Measurements from ENCODE around the gene AHCYL2. TPM values are rescaled to one million over a fixed set of nuclear protein-coding genes. Genes with fewer than 3 reads are reported as not detected.
"Not testable (repeated sequence)": the region's sequence is repeated elsewhere in the genome, so short reads cannot be mapped to it uniquely, and the experiment has no call there.

AHCYL2 gene
- total RNA-seq, 5 donors from 2014 or later (not counting 1 experiment from before 2014, with no cell fraction given): 13.1 to 17.6 (median 15.9) TPM

- H3K4me3 ChIP-seq (ENCODE audit: control insufficient read depth in 1 of 2, extremely low read depth in 1 of 2, low read length in 1 of 2); H3K27ac ChIP-seq (ENCODE audit: low read length); DNase-seq; H3K4me3 Mint-ChIP-seq; H3K27me3 Mint-ChIP-seq; H3K36me3 ChIP-seq (ENCODE audit: control insufficient read depth in 2 of 2, extremely low read depth in 1 of 2, insufficient read depth in 1 of 2, low read length in 1 of 2); H3K9me3 Mint-ChIP-seq; H3K9me3 ChIP-seq; H3K27ac Mint-ChIP-seq; ATAC-seq (replicated peaks in 1 of 4); H3K4me1 Mint-ChIP-seq; POLR2A ChIA-PET; H3K4me1 ChIP-seq (ENCODE audit: control insufficient read depth in 1 of 2, extremely low read depth in 1 of 2, insufficient read depth in 2 of 2, low read length in 2 of 2); H3K36me3 Mint-ChIP-seq: not testable (repeated sequence)
- H3K27me3 ChIP-seq (replicated peaks in 1 of 2; ENCODE audit: control insufficient read depth in 2 of 2, extremely low read depth in 1 of 2, insufficient read depth in 2 of 2, low read length in 1 of 2): peaks cover 0 to 15% of the 10 kb centered on the region in 2 experiments
- WGBS (ENCODE audit: insufficient coverage): 93% methylated on average over 3 of the region's 15 CpGs
- CTCF ChIA-PET: interaction anchor here (0.8 kb wide), 2 partner anchors 57 to 83 kb away, joined by 3 read pairs; no protein-coding TSS in a partner anchor
These were observed 9.1 kb upstream of the AHCYL2 start for GRCh38 chr7:129215691-129216090.

GRCh38 chr7:129216101-129216715, 8.6 kb upstream of the AHCYL2 start:
- peak overlapping the region in 1 of 2 donors; percentile 28 for H3K27ac Mint-ChIP-seq
- H3K36me3 ChIP-seq (ENCODE audit: control insufficient read depth in 2 of 2, extremely low read depth in 1 of 2, insufficient read depth in 1 of 2, low read length in 1 of 2); H3K4me3 Mint-ChIP-seq; ATAC-seq (replicated peaks in 1 of 4); H3K4me3 ChIP-seq (ENCODE audit: control insufficient read depth in 1 of 2, extremely low read depth in 1 of 2, low read length in 1 of 2); H3K36me3 Mint-ChIP-seq; H3K4me1 ChIP-seq (ENCODE audit: control insufficient read depth in 1 of 2, extremely low read depth in 1 of 2, insufficient read depth in 2 of 2, low read length in 2 of 2); H3K9me3 ChIP-seq; H3K27me3 ChIP-seq (replicated peaks in 1 of 2; ENCODE audit: control insufficient read depth in 2 of 2, extremely low read depth in 1 of 2, insufficient read depth in 2 of 2, low read length in 1 of 2); POLR2A ChIA-PET; H3K4me1 Mint-ChIP-seq; DNase-seq; H3K27me3 Mint-ChIP-seq; H3K27ac ChIP-seq (ENCODE audit: low read length); H3K9me3 Mint-ChIP-seq: not testable (repeated sequence)
- CTCF ChIA-PET: interaction anchor here (0.8 kb wide), 2 partner anchors 56 to 82 kb away, joined by 3 read pairs; no protein-coding TSS in a partner anchor
- 89% methylated on average over 28 of the region's 34 CpGs for WGBS (ENCODE audit: insufficient coverage)

- H3K4me1 ChIP-seq (ENCODE audit: control insufficient read depth in 1 of 2, extremely low read depth in 1 of 2, insufficient read depth in 2 of 2, low read length in 2 of 2); H3K36me3 Mint-ChIP-seq; H3K36me3 ChIP-seq (ENCODE audit: control insufficient read depth in 2 of 2, extremely low read depth in 1 of 2, insufficient read depth in 1 of 2, low read length in 1 of 2); POLR2A ChIA-PET; H3K27ac ChIP-seq (ENCODE audit: low read length); H3K4me3 Mint-ChIP-seq; H3K9me3 ChIP-seq; DNase-seq; ATAC-seq (replicated peaks in 1 of 4); H3K9me3 Mint-ChIP-seq; H3K27me3 Mint-ChIP-seq; H3K27me3 ChIP-seq (replicated peaks in 1 of 2; ENCODE audit: control insufficient read depth in 2 of 2, extremely low read depth in 1 of 2, insufficient read depth in 2 of 2, low read length in 1 of 2); H3K4me1 Mint-ChIP-seq; H3K4me3 ChIP-seq (ENCODE audit: control insufficient read depth in 1 of 2, extremely low read depth in 1 of 2, low read length in 1 of 2): not testable (repeated sequence)
- WGBS (ENCODE audit: insufficient coverage): 84% methylated on average over 2 of the region's 8 CpGs
- peak overlapping the region in 1 of 2 donors; percentile 28 for H3K27ac Mint-ChIP-seq
- CTCF ChIA-PET: interaction anchor here (0.7 to 4.3 kb wide), 7 partner anchors 9 to 258 kb away, joined by 3 to 67 read pairs (median 5); no protein-coding TSS in a partner anchor
These were observed 7.9 kb upstream of the AHCYL2 start for GRCh38 chr7:129216821-129217416.

- WGBS (ENCODE audit: insufficient coverage): 14% methylated on average over 9 of the region's 9 CpGs
- peak; percentile 84 to 88 (median 85) for ATAC-seq (replicated peaks in 1 of 4)
- no peaks in the 10 kb centered on the region for H3K9me3 ChIP-seq
- Mint-ChIP-seq H3K27ac (no peak overlapping the region), H3K4me3 (no peak overlapping the region), H3K36me3 (no peaks in the 10 kb centered on the region), H3K9me3 (no peaks in the 10 kb centered on the region), H3K27me3 (peaks cover 0 to 2% of the 10 kb centered on the region in 2 donors), H3K4me1 (peaks cover 14 to 18% (median 14%) of the 10 kb centered on the region in 3 donors)
- ChIA-PET CTCF (interaction anchor here (0.6 to 4.3 kb wide), 27 partner anchors 10 to 1935 kb away, joined by 3 to 67 read pairs (median 4); no protein-coding TSS in a partner anchor), POLR2A (no interaction called here)
- no peak overlapping the region for H3K27ac ChIP-seq (ENCODE audit: low read length)
- peaks cover 0 to 3% of the 10 kb centered on the region in 2 experiments for H3K27me3 ChIP-seq (replicated peaks in 1 of 2; ENCODE audit: control insufficient read depth in 2 of 2, extremely low read depth in 1 of 2, insufficient read depth in 2 of 2, low read length in 1 of 2)
- H3K4me3 ChIP-seq (ENCODE audit: control insufficient read depth in 1 of 2, extremely low read depth in 1 of 2, low read length in 1 of 2): no peak overlapping the region
- DNase-seq: peak; percentile 33 to 89 (median 69)
- H3K36me3 ChIP-seq (ENCODE audit: control insufficient read depth in 2 of 2, extremely low read depth in 1 of 2, insufficient read depth in 1 of 2, low read length in 1 of 2): no peaks in the 10 kb centered on the region
- peaks cover 8 to 12% of the 10 kb centered on the region in 2 experiments for H3K4me1 ChIP-seq (ENCODE audit: control insufficient read depth in 1 of 2, extremely low read depth in 1 of 2, insufficient read depth in 2 of 2, low read length in 2 of 2)
These were observed 6.2 kb upstream of the AHCYL2 start for GRCh38 chr7:129218514-129219062.

- H3K27ac ChIP-seq (ENCODE audit: low read length); H3K27ac Mint-ChIP-seq; H3K9me3 ChIP-seq; H3K4me3 Mint-ChIP-seq; ATAC-seq (replicated peaks in 1 of 4); H3K9me3 Mint-ChIP-seq; H3K27me3 Mint-ChIP-seq; H3K36me3 Mint-ChIP-seq; H3K4me3 ChIP-seq (ENCODE audit: control insufficient read depth in 1 of 2, extremely low read depth in 1 of 2, low read length in 1 of 2); DNase-seq; H3K27me3 ChIP-seq (replicated peaks in 1 of 2; ENCODE audit: control insufficient read depth in 2 of 2, extremely low read depth in 1 of 2, insufficient read depth in 2 of 2, low read length in 1 of 2); H3K36me3 ChIP-seq (ENCODE audit: control insufficient read depth in 2 of 2, extremely low read depth in 1 of 2, insufficient read depth in 1 of 2, low read length in 1 of 2): not testable (repeated sequence)
- H3K4me1 Mint-ChIP-seq: peaks cover 16 to 22% (median 17%) of the 10 kb centered on the region in 3 donors
- CTCF ChIA-PET: interaction anchor here (0.6 to 4.3 kb wide), 21 partner anchors 10 to 1934 kb away, joined by 3 to 67 read pairs (median 5); no protein-coding TSS in a partner anchor
- H3K4me1 ChIP-seq (ENCODE audit: control insufficient read depth in 1 of 2, extremely low read depth in 1 of 2, insufficient read depth in 2 of 2, low read length in 2 of 2): peaks cover 12% of the 10 kb centered on the region in 2 experiments
- WGBS (ENCODE audit: insufficient coverage): 100% methylated on average over 2 of the region's 4 CpGs
- POLR2A ChIA-PET: interaction anchor here in 1 of 2 donors (0.7 kb wide), 1 partner anchor 251 kb away, joined by 11 read pairs; no protein-coding TSS in a partner anchor
These were observed 5.7 kb upstream of the AHCYL2 start for GRCh38 chr7:129219166-129219565.

GRCh38 chr7:129222064-129222463, 2.8 kb upstream of the AHCYL2 start:
- ChIA-PET CTCF (interaction anchor here (0.6 to 1.3 kb wide), 5 partner anchors 50 to 359 kb away, joined by 3 to 8 read pairs (median 7); partner anchors contain the start of gene ATP6V1F (in 1 of the 2)), POLR2A (interaction anchor here in 1 of 2 donors (0.5 kb wide), 1 partner anchor 556 kb away, joined by 4 read pairs; no protein-coding TSS in a partner anchor)
- Mint-ChIP-seq H3K4me3 (peak overlapping the region; percentile 43 to 80 (median 54)), H3K27ac (peak overlapping the region; percentile 89 to 93), H3K9me3 (no peaks in the 10 kb centered on the region), H3K27me3 (peaks cover 0 to 2% of the 10 kb centered on the region in 2 donors), H3K36me3 (no peaks in the 10 kb centered on the region), H3K4me1 (peaks cover 33 to 41% (median 34%) of the 10 kb centered on the region in 3 donors)
- ATAC-seq (replicated peaks in 1 of 4): no peak
- peaks cover 21 to 25% of the 10 kb centered on the region in 2 experiments for H3K4me1 ChIP-seq (ENCODE audit: control insufficient read depth in 1 of 2, extremely low read depth in 1 of 2, insufficient read depth in 2 of 2, low read length in 2 of 2)
- DNase-seq: peak in 3 of 35 experiments; percentile 7 to 31 (median 10)
- H3K36me3 ChIP-seq (ENCODE audit: control insufficient read depth in 2 of 2, extremely low read depth in 1 of 2, insufficient read depth in 1 of 2, low read length in 1 of 2): no peaks in the 10 kb centered on the region
- peak overlapping the region in 1 of 2 donors; percentile 23 for H3K4me3 ChIP-seq (ENCODE audit: control insufficient read depth in 1 of 2, extremely low read depth in 1 of 2, low read length in 1 of 2)
- H3K27ac ChIP-seq (ENCODE audit: low read length): peak overlapping the region; percentile 38
- WGBS (ENCODE audit: insufficient coverage): 24% methylated on average over 3 of the region's 4 CpGs
- no peaks in the 10 kb centered on the region for H3K9me3 ChIP-seq
- H3K27me3 ChIP-seq (replicated peaks in 1 of 2; ENCODE audit: control insufficient read depth in 2 of 2, extremely low read depth in 1 of 2, insufficient read depth in 2 of 2, low read length in 1 of 2): no peaks in the 10 kb centered on the region

Data from T-cell (primary cell).